ENCODE measurements around the gene HSD17B13. TPM values are rescaled to one million over a fixed set of nuclear protein-coding genes. Genes with fewer than 3 reads are reported as not detected.

HSD17B13 gene
- total and polyA plus RNA-seq, 9 donors, result 0.23 to 0.69 (median 0.36) TPM

DNA sequence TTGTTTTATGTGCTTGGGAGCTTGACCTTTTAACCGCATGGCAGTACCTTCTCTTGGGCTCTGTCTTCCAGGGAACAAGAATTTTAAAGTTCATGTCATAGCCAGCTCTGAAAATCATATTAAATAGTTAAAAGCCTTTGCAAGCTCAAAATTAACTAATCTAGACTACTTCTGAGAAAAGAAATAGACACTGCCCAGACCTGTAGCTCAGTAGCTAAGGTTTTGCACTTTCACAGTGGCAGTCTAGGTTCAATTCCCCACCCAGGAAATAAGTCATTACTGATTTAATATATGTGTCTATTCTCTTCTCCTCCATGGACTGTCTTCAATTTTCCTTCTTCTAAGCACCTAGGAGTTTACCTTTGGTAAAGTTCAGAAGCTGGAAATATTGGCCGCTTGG is 40.9 kb upstream of the HSD17B13 start:
- H3K36me3 ChIP-seq, result no peaks in the 10 kb centered on the region
- H3K27me3 ChIP-seq, result no peaks in the 10 kb centered on the region
- no peak overlapping the region for H3K4me3 ChIP-seq
- H3K27ac ChIP-seq, result no peak overlapping the region
- intact Hi-C loops (cut with DNase I), result loop anchor here in 1 of 4 donors (10.0 kb wide), 1 partner anchor 481 kb away; no protein-coding TSS in a partner anchor
- no peaks in the 10 kb centered on the region for H3K4me1 ChIP-seq (ENCODE audit: insufficient read depth)
- no peaks in the 10 kb centered on the region for H3K9me3 ChIP-seq
- DNase-seq, result no peak
- TF ChIP-seq EP300 (IDR thresholded peaks at IDR 0.05), result no peak
- TF ChIP-seq, protein P1, sequence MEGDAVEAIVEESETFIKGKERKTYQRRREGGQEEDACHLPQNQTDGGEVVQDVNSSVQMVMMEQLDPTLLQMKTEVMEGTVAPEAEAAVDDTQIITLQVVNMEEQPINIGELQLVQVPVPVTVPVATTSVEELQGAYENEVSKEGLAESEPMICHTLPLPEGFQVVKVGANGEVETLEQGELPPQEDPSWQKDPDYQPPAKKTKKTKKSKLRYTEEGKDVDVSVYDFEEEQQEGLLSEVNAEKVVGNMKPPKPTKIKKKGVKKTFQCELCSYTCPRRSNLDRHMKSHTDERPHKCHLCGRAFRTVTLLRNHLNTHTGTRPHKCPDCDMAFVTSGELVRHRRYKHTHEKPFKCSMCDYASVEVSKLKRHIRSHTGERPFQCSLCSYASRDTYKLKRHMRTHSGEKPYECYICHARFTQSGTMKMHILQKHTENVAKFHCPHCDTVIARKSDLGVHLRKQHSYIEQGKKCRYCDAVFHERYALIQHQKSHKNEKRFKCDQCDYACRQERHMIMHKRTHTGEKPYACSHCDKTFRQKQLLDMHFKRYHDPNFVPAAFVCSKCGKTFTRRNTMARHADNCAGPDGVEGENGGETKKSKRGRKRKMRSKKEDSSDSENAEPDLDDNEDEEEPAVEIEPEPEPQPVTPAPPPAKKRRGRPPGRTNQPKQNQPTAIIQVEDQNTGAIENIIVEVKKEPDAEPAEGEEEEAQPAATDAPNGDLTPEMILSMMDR (IDR thresholded peaks at IDR 0.05), result no peak
- TF ChIP-seq POLR2A (IDR thresholded peaks at IDR 0.05), result no peak
- WGBS, 3 donors, result 90 to 98% (median 98%) methylated on average over 2 of the region's 2 CpGs

DNA sequence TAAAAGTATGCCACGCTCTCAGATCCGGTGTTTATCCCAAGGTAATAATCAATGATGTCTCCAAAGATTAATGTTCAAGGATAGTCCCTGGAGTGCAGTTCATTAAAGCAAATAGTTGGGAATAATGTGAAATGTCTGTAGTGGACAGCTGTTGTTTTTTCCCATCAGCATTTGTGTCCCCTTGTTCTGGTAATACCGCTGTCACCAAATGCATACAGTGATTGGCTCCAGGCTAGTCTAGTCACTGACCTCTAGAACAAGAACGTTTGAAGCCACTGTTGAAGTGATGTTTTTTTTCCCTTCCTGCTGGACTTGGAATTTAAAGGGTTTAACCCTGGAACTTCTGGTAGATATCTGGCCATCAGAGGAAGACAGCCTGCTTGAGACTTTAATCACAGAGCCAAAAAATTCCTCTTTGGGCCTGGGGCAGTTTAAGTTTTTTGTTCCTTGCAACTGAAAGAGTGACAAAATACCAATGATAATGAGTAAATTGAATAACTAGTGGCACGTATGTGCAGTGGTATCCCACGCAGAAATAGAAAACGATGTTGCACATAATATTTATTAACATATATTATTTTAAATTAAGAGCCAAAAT is 37.8 kb upstream of the HSD17B13 start:
- Histone ChIP-seq H3K4me1 (ENCODE audit: insufficient read depth) (no peaks in the 10 kb centered on the region), H3K36me3 (no peaks in the 10 kb centered on the region), H3K27ac (no peak overlapping the region), H3K9me3 (no peaks in the 10 kb centered on the region), H3K27me3 (no peaks in the 10 kb centered on the region), H3K4me3 (no peak overlapping the region)
- intact Hi-C loops (cut with DNase I), result loop anchor here in 1 of 4 donors (10.0 kb wide), 1 partner anchor 484 kb away; no protein-coding TSS in a partner anchor
- TF ChIP-seq, protein P1 (IDR thresholded peaks at IDR 0.05), result no peak
- TF ChIP-seq EP300 (IDR thresholded peaks at IDR 0.05) (no peak), POLR2A (IDR thresholded peaks at IDR 0.05) (no peak)
- no peak for DNase-seq
- WGBS, 3 donors, result 80 to 82% (median 82%) methylated on average over 7 of the region's 7 CpGs

DNA sequence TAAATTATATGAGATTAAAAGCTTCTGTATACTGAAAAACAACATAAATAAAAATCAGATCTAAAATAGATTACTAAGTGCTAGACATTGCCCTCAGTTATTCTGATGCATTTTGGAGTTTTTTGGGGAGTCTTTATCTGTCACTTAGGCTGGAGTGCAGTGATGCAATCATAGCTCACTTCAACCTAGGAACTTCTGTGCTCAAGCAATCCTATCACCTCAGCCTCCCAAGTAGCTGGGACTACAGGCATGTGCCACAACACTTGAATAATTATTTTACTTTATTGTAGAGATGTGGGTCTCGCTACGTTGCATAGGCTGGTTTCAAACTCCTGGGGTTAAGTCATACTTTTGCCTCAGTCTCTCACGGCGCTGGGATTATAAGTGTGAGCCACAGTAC is 36.6 kb upstream of the HSD17B13 start:
- Histone ChIP-seq H3K4me3 (no peak overlapping the region), H3K27ac (no peak overlapping the region), H3K9me3 (no peaks in the 10 kb centered on the region), H3K4me1 (ENCODE audit: insufficient read depth) (no peaks in the 10 kb centered on the region), H3K36me3 (no peaks in the 10 kb centered on the region), H3K27me3 (no peaks in the 10 kb centered on the region)
- TF ChIP-seq, protein P1 (IDR thresholded peaks at IDR 0.05), result no peak
- TF ChIP-seq EP300 (IDR thresholded peaks at IDR 0.05) (no peak), POLR2A (IDR thresholded peaks at IDR 0.05) (no peak)
- intact Hi-C loops (cut with DNase I), result no loop called here
- no peak for DNase-seq
- 97 to 99% (median 98%) methylated on average over 4 of the region's 4 CpGs for WGBS, 3 donors

DNA sequence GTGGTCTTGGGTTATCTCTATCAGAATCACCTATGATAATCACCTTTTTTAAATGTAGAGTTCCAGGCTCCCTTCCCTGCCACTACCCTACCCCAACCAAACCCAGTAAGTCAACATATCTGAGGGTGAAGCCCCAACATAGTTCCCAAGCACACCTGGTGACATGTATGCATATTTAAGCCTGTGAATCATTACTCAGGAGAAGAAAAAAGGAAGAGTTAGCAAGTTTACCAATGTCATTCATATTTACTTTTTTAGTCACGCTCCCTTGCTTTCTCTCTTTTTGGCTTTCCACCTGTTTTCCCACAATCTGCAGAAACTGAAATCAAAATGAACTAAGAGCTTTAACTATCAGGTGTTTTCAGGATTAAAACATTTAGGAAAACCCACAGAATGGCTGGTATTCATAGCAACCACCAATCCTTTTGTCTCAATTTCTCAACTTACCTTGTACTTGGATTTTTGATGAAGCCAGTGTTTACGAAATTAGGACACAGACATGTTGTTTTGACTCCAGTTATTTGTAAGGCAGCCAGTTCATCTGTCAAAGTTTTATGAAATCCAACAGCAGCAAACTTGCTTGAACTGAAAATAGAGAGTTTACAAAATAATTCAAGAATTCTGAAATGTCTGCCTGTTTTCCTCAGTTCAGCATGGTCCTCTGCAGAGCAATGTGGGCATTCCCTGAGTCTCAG is 34.3 kb upstream of the HSD17B13 start:
- Histone ChIP-seq H3K27ac (no peak overlapping the region), H3K4me3 (no peak overlapping the region), H3K27me3 (no peaks in the 10 kb centered on the region), H3K36me3 (no peaks in the 10 kb centered on the region), H3K4me1 (ENCODE audit: insufficient read depth) (no peaks in the 10 kb centered on the region), H3K9me3 (no peaks in the 10 kb centered on the region)
- no peak for DNase-seq
- intact Hi-C loops (cut with DNase I), result no loop called here
- TF ChIP-seq EP300 (IDR thresholded peaks at IDR 0.05) (no peak), POLR2A (IDR thresholded peaks at IDR 0.05) (no peak)
- TF ChIP-seq, protein P1 (IDR thresholded peaks at IDR 0.05), result no peak
- 53 to 63% (median 55%) methylated on average over 2 of the region's 2 CpGs for WGBS, 3 donors

All from ovary (tissue), 9 donors.